ENCODE measurements around the gene TCF12.

DNA sequence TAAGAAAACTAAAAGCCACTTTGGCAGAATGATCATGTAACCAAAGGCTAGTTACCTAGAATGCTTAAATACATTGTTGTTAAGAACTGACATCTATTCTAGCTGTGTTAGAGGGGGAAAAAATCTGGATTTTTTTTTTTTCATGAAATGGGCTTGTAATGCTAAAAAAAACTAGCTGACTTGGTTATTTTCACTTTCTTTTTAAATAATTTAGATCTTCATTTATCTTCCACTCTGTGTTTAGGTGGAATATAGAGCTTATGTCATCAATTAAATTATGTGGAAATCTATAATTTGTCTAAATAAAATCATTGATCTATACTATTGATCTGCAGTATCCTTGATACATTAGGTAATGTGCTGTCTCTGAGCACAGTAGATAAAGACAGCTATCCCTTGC is 217.4 kb downstream of the TCF12 start:
- no peak for TF ChIP-seq CTCF (IDR thresholded peaks at IDR 0.05)
- no peak for TF ChIP-seq POLR2A (IDR thresholded peaks at IDR 0.05)

Data from transverse colon (tissue), 3 donors.